H9 (cell line): ENCODE results near the gene ACBD6. TPM values are rescaled to one million over a fixed set of nuclear protein-coding genes. Genes with fewer than 3 reads are reported as not detected.

Source experiments
- DNase-seq: peaks from one replicate; pipeline ENCODE4 v3.0.0-alpha.2; 2017
- H2AFZ ChIP-seq: one replicate; pipeline ENCODE4 v1.6.1; 2013; ENCODE audit warnings: mild to moderate bottlenecking, low read length, control low read depth, moderate library complexity
- H2AK5ac ChIP-seq: 2 replicates; pipeline ENCODE4 v1.6.1; 2013; ENCODE audit warnings: low read length, control low read depth, mixed read lengths; ENCODE audit not compliant: insufficient read length
- H2BK120ac ChIP-seq: one replicate; pipeline ENCODE4 v1.6.1; 2013; ENCODE audit warnings: low read depth, mild to moderate bottlenecking, low read length, control low read depth, inconsistent platforms; ENCODE audit not compliant: poor library complexity, severe bottlenecking
- H2BK12ac ChIP-seq: 2 replicates; pipeline ENCODE4 v1.6.1; 2013; ENCODE audit warnings: low read length, control low read depth, mixed read lengths, low read depth; ENCODE audit not compliant: insufficient read length
- H2BK15ac ChIP-seq: 2 replicates; pipeline ENCODE4 v1.6.1; 2013; ENCODE audit warnings: low read depth, low read length, control low read depth
- H2BK20ac ChIP-seq: one replicate; pipeline ENCODE4 v1.6.1; 2013; ENCODE audit warnings: low read depth, mild to moderate bottlenecking, low read length, control low read depth, inconsistent platforms; ENCODE audit not compliant: poor library complexity, severe bottlenecking
- H2BK5ac ChIP-seq: 2 replicates; pipeline ENCODE4 v1.6.1; 2013; ENCODE audit warnings: low read length, control low read depth, mixed read lengths; ENCODE audit not compliant: insufficient read length
- H3K14ac ChIP-seq: 2 replicates; pipeline ENCODE4 v1.6.1; 2013; ENCODE audit warnings: low read length, control low read depth; ENCODE audit not compliant: insufficient read depth
- H3K18ac ChIP-seq: 2 replicates; pipeline ENCODE4 v1.6.1; 2013; ENCODE audit warnings: low read depth, mild to moderate bottlenecking, mixed read lengths, low read length, control low read depth; ENCODE audit not compliant: insufficient read length
- H3K23ac ChIP-seq: 2 replicates; pipeline ENCODE4 v1.6.1; 2013; ENCODE audit warnings: low read length, control low read depth, mixed read lengths, low read depth; ENCODE audit not compliant: insufficient read length
- H3K23me2 ChIP-seq: 2 replicates; pipeline ENCODE4 v1.6.1; 2013; ENCODE audit warnings: low read depth, mild to moderate bottlenecking, mixed read lengths, low read length, control low read depth; ENCODE audit not compliant: insufficient read length, poor library complexity, severe bottlenecking
- H3K27ac ChIP-seq: 2 replicates; pipeline ENCODE4 v1.5.1; 2013; ENCODE audit warnings: low read length, control low read depth, mixed read lengths, low read depth; ENCODE audit not compliant: insufficient read length
- H3K27me3 ChIP-seq: 2 replicates; pipeline ENCODE4 v1.6.1; 2013; ENCODE audit warnings: low read length, control low read depth, inconsistent platforms; ENCODE audit not compliant: insufficient read depth
- H3K4ac ChIP-seq: 2 replicates; pipeline ENCODE4 v1.6.1; 2013; ENCODE audit warnings: low read depth, mild to moderate bottlenecking, control low read depth, inconsistent platforms, low read length, moderate library complexity
- H3K4me1 ChIP-seq: 2 replicates; pipeline ENCODE4 v1.6.1; 2013; ENCODE audit warnings: low read length, control low read depth, inconsistent platforms; ENCODE audit not compliant: insufficient read depth
- H3K4me2 ChIP-seq: 2 replicates; pipeline ENCODE4 v1.6.1; 2013; ENCODE audit warnings: low read length, control low read depth, mixed read lengths; ENCODE audit not compliant: insufficient read length, insufficient read depth
- H3K56ac ChIP-seq: 2 replicates; pipeline ENCODE4 v1.6.1; 2013; ENCODE audit warnings: low read depth, mild to moderate bottlenecking, mixed read lengths, low read length, control low read depth; ENCODE audit not compliant: insufficient read length
- H3K79me1 ChIP-seq: 2 replicates; pipeline ENCODE4 v1.6.1; 2013; ENCODE audit warnings: low read depth, mild to moderate bottlenecking, moderate library complexity, low read length, control low read depth, inconsistent platforms; ENCODE audit not compliant: insufficient read depth, poor library complexity, severe bottlenecking
- H3K79me2 ChIP-seq: 2 replicates; pipeline ENCODE4 v1.6.1; 2013; ENCODE audit warnings: low read length, control low read depth, inconsistent platforms; ENCODE audit not compliant: insufficient read depth
- H3K9ac ChIP-seq: 2 replicates; pipeline ENCODE4 v1.6.1; 2013; ENCODE audit warnings: low read length, control low read depth, mixed read lengths; ENCODE audit not compliant: insufficient read length; ENCODE audit errors: extremely low read depth
- H3K9me3 ChIP-seq: one replicate; pipeline ENCODE4 v1.6.1; 2013; ENCODE audit warnings: low read depth, low read length, inconsistent platforms; ENCODE audit not compliant: control insufficient read depth
- H3T11ph ChIP-seq: one replicate; pipeline ENCODE4 v1.6.1; 2013; ENCODE audit warnings: mild to moderate bottlenecking, low read length, control low read depth, inconsistent platforms
- H4K20me1 ChIP-seq: one replicate; pipeline ENCODE4 v1.6.1; 2013; ENCODE audit not compliant: control insufficient read depth, insufficient read length, insufficient read depth
- H4K5ac ChIP-seq: 2 replicates; pipeline ENCODE4 v1.6.1; 2013; ENCODE audit warnings: low read depth, mild to moderate bottlenecking, mixed read lengths, low read length, control low read depth; ENCODE audit not compliant: insufficient read length
- H4K8ac ChIP-seq: replicated peaks from 2 replicates; pipeline ENCODE4 v1.6.1; 2013; ENCODE audit warnings: low read length, control low read depth, mixed read lengths, low read depth; ENCODE audit not compliant: insufficient read length
- H4K91ac ChIP-seq: 2 replicates; pipeline ENCODE4 v1.6.1; 2013; ENCODE audit warnings: low read depth, mild to moderate bottlenecking, moderate library complexity, mixed read lengths, low read length, control low read depth; ENCODE audit not compliant: insufficient read length
- H3K27ac Mint-ChIP-seq, 3 experiments: 2 replicates in 2 of 3; 3 replicates in 1 of 3; pipeline ENCODE4 v1.8.0; 2020 to 2021; ENCODE audit warnings: mixed read lengths in 3 of 3, mild to moderate bottlenecking in 1 of 3, moderate library complexity in 1 of 3
- H3K27me3 Mint-ChIP-seq: 2 replicates; pipeline ENCODE4 v1.8.0; 2021; ENCODE audit warnings: low read depth, mild to moderate bottlenecking, moderate library complexity, mixed read lengths
- H3K36me3 Mint-ChIP-seq, 3 experiments: 2 replicates in 2 of 3; 3 replicates in 1 of 3; pipeline ENCODE4 v1.8.0; 2020 to 2021; ENCODE audit warnings: low read depth in 3 of 3, mixed read lengths in 3 of 3; ENCODE audit not compliant: insufficient read depth in 1 of 3
- H3K4me1 Mint-ChIP-seq, 2 experiments: 2 replicates each; pipeline ENCODE4 v1.8.0; 2020; ENCODE audit warnings: mixed read lengths in 2 of 2
- H3K4me3 Mint-ChIP-seq, 2 experiments: 2 replicates in 1 of 2; 3 replicates in 1 of 2; pipeline ENCODE4 v1.8.0; 2020 to 2021; ENCODE audit warnings: mild to moderate bottlenecking in 2 of 2, mixed read lengths in 2 of 2, moderate library complexity in 1 of 2
- H3K9me3 Mint-ChIP-seq, 2 experiments: 2 replicates in 1 of 2; 3 replicates in 1 of 2; pipeline ENCODE4 v1.8.0; 2020; ENCODE audit warnings: mild to moderate bottlenecking in 2 of 2, mixed read lengths in 2 of 2, moderate library complexity in 1 of 2
- CTCF ChIP-seq: fragments of 200-600 bp; sonication (generic); conservative IDR thresholded peaks from 3 replicates; pipeline ENCODE4 v1.8.0; 2021; ENCODE audit warnings: antibody characterized with exemption, mild to moderate bottlenecking
- WGBS: extraction: QIAGEN DNeasy Blood & Tissue Kit; methylation state at CpG from one replicate; pipeline ENCODE4 v1.1.7; 2013; ENCODE audit warnings: missing lambda C conversion rate, low lambda C conversion rate, mixed read lengths; ENCODE audit not compliant: insufficient read length; ENCODE audit errors: extremely low coverage; 5-methylcytosine and 5-hydroxymethylcytosine counted together
- total RNA-seq: library from RNA; stranded (reverse); gene quantifications from 2 replicates; pipeline ENCODE4 v1.2.1, GENCODE V29; 2021

The ACBD6 gene
- total RNA-seq, 1 experiment from 2014 or later: 51.4 TPM

DNA sequence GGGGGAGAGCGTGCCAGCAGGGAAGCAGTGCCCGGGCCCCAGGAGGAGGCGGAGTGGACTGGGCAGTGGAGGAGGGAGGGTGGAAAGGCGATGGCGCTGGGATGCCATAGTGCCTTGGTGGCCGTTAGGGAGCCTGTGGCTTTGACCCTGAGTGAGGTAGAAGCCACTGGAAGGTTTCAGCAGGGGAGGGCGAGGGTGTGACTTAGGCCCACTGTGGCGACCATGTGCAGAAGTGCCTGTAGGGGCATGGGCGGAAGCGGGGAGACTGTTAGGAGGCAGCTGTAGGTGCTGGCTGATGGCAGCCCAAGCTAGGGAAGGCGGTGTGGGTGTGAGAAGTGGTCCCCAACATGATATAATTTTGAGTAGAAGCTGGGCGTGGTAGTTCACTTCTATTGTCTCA is 244.1 kb downstream of the ACBD6 start:
- Histone ChIP-seq H2BK12ac (no peak overlapping the region), H3K4ac (no peak overlapping the region), H3K79me2 (no peaks in the 10 kb centered on the region), H3K27ac (no peak overlapping the region), H4K8ac (no peak overlapping the region), H4K20me1 (no peaks in the 10 kb centered on the region), H2AFZ (no peak overlapping the region), H2BK20ac (no peak overlapping the region), H3K79me1 (no peaks in the 10 kb centered on the region), H4K91ac (no peak overlapping the region), H3K9ac (no peak overlapping the region), H3T11ph (no peak overlapping the region), H2BK15ac (no peak overlapping the region), H3K18ac (no peak overlapping the region), H2BK5ac (no peak overlapping the region), H3K23ac (no peak overlapping the region), H2AK5ac (no peak overlapping the region), H3K14ac (no peak overlapping the region; the same call in 1 of the 2 replicates), H4K5ac (no peak overlapping the region), H3K9me3 (no peaks in the 10 kb centered on the region), H3K27me3 (no peaks in the 10 kb centered on the region; the same call in 1 of the 2 replicates), H3K4me2 (no peak overlapping the region), H2BK120ac (no peak overlapping the region), H3K23me2 (no peaks in the 10 kb centered on the region), H3K56ac (no peak overlapping the region), H3K4me1 (no peaks in the 10 kb centered on the region; the same call in 1 of the 2 replicates)
- Mint-ChIP-seq H3K4me1 (peaks cover 17 to 35% of the 10 kb centered on the region in 2 experiments), H3K27me3 (peaks cover 6% of the 10 kb centered on the region), H3K4me3 (peak overlapping the region in 1 of 2 experiments; percentile 21; a peak in 1 of 5 replicates), H3K9me3 (no peaks in the 10 kb centered on the region), H3K36me3 (peaks cover 0 to 1% (median 0%) of the 10 kb centered on the region in 3 experiments; a peak in 1 of 7 replicates), H3K27ac (no peak overlapping the region)
- no peak for DNase-seq
- TF ChIP-seq CTCF: no peak
- no CpG with 5 or more reads among the region's 12 CpGs for WGBS
